Measurements from ENCODE around the gene STARD7. TPM values are rescaled to one million over a fixed set of nuclear protein-coding genes. Genes with fewer than 3 reads are reported as not detected.
A peak's percentile ranks its signal among the peaks of the same experiment; 100 is the strongest.

STARD7 gene
- total RNA-seq, 1 experiment from 2014 or later: 170 TPM

- no peak for DNase-seq (ENCODE audit: extremely low read depth, low read depth)
Observed at GRCh38 chr2:96139181-96139758, 69.4 kb downstream of the STARD7 start.

GRCh38 chr2:96138179-96139145 lies 70.2 kb downstream of the STARD7 start, which contains the start of gene ASTL:
Gene ASTL (minus strand): TSS chr2:96138502. CDS start chr2:96138436, 66 bp downstream.
- DNase-seq (ENCODE audit: extremely low read depth, low read depth): peak; percentile 50

DNA sequence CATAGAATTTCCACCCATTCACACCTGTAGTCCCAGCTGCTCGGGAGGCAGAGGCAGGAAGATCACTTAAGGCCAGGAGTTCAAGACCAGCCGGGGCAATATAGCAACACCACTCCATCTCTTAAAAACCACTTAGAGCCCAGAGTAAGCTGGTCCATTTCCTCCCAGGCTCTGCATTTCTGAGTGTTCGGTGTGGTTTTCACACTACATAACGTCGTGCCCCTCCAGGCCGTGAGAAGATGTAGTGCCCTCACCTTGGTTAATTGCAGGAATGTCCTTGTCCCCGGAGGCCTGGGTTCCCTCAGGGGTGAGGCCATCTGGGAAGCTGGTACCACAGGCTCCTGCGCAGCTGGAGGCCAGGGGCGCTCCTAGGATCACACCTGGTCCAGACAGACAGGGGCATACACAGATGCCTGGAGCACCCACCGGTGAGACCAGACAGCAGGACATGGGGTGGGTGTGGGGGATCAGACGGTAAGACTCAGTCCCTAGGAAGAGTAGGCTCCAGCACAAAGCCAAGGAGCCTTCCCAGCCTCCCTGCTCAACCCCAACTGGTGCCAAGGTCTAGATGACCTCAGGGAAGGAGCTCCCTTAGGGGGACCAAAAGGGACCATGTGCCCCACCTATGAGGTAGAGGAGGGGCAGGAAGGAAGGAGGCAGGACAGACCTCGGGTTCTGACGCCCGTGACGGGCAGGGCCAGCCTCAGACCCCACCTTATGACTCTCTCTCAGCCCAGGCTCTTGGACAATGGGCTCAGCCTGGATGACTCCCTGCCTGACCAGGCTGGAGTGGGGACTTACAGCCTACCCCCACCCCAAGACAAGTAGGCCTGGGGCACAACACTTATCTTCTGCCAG lies 71.1 kb downstream of the STARD7 start:
- DNase-seq (ENCODE audit: extremely low read depth, low read depth): no peak

- no peak for DNase-seq (ENCODE audit: extremely low read depth, low read depth)
Observed at GRCh38 chr2:96136129-96136720, 72.4 kb downstream of the STARD7 start.

DNA sequence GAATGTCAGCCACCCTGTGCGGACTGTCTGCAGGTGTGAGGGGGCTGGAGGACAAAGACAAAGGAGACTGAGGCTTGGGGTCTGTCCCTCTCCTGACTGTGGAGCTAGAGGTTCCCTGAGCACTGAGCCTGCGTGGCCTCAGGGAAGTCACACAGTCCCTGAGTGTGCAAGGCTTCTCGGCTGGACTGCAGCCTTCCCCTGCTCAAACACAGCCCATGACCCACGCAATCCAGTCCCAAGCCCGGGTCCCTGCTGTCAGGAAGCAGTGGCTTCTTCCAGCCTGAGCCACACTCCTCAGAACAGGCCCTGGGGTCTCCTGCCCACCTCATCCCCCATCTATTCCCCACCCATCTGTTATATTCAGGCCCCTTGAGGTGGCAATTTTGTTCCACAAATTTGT lies 73.0 kb downstream of the STARD7 start:
- no peak for DNase-seq (ENCODE audit: extremely low read depth, low read depth)

- no peak for DNase-seq (ENCODE audit: extremely low read depth, low read depth)
Observed at GRCh38 chr2:96135171-96135570, 73.5 kb downstream of the STARD7 start.

Other genes with a start within 250 kb of the STARD7 start
- gene ANKRD36C, start 217.0 kb downstream of the STARD7 start, total RNA-seq (2014; rRNA removed; shearing (Covaris generic)): 16.8 and 19.5 TPM in 2 replicates
- gene GPAT2, start 173.9 kb downstream of the STARD7 start, total RNA-seq (2014; rRNA removed; shearing (Covaris generic)): not detected in 2 replicates
- gene ADRA2B, start 92.3 kb downstream of the STARD7 start, total RNA-seq (2014; rRNA removed; shearing (Covaris generic)): not detected in 2 replicates
- gene ASTL, start 70.3 kb downstream of the STARD7 start, total RNA-seq (2014; rRNA removed; shearing (Covaris generic)): not detected in 2 replicates
- 11.1 and 13.2 TPM in 2 replicates for gene DUSP2, start 63.4 kb downstream of the STARD7 start, total RNA-seq (2014; rRNA removed; shearing (Covaris generic))
- 21.0 and 21.4 TPM in 2 replicates for gene TMEM127, start 57.2 kb upstream of the STARD7 start, total RNA-seq (2014; rRNA removed; shearing (Covaris generic))
- gene CIAO1, start 57.4 kb upstream of the STARD7 start, total RNA-seq (2014; rRNA removed; shearing (Covaris generic)): 75.0 and 76.9 TPM in 2 replicates
- gene SNRNP200, start 96.7 kb upstream of the STARD7 start, total RNA-seq (2014; rRNA removed; shearing (Covaris generic)): 77.6 and 83.8 TPM in 2 replicates
- 0.09 TPM in 1 of 2 replicates, not detected in the other for gene ITPRIPL1, start 116.5 kb upstream of the STARD7 start, total RNA-seq (2014; rRNA removed; shearing (Covaris generic))
- 24.1 and 32.5 TPM in 2 replicates for gene NCAPH, start 126.9 kb upstream of the STARD7 start, total RNA-seq (2014; rRNA removed; shearing (Covaris generic))

Measured in NCI-H460 (cell line).